NT2/D1 (cell line): ENCODE measurements around the gene EP300.

Experiments used
- SUZ12 ChIP-seq: IDR thresholded peaks from 2 replicates; pipeline ENCODE4 v1.6.1; 2011; ENCODE audit not compliant: insufficient read length, insufficient read depth; ENCODE audit errors: extremely low read depth
- YY1 ChIP-seq: IDR thresholded peaks from 2 replicates; pipeline ENCODE4 v1.6.1; 2011; ENCODE audit not compliant: insufficient read length, insufficient read depth
- ZNF274 ChIP-seq: IDR thresholded peaks from 2 replicates; pipeline ENCODE4 v1.6.1; 2011; ENCODE audit warnings: mild to moderate bottlenecking, low read depth, low read length

- TF ChIP-seq YY1, result no peak
- TF ChIP-seq ZNF274, result no peak
- TF ChIP-seq SUZ12, result no peak
Observed at GRCh38 chr22:41177040-41177621, 84.7 kb downstream of the EP300 start.
